ENCODE results near the gene TSSK2. TPM values are rescaled to one million over a fixed set of nuclear protein-coding genes. Genes with fewer than 3 reads are reported as not detected.

Gene TSSK2
- total and polyA plus RNA-seq, 2 of the 8 experiments (the other 6 are each of a cell fraction or from before 2014, with no cell fraction given) = not detected

DNA sequence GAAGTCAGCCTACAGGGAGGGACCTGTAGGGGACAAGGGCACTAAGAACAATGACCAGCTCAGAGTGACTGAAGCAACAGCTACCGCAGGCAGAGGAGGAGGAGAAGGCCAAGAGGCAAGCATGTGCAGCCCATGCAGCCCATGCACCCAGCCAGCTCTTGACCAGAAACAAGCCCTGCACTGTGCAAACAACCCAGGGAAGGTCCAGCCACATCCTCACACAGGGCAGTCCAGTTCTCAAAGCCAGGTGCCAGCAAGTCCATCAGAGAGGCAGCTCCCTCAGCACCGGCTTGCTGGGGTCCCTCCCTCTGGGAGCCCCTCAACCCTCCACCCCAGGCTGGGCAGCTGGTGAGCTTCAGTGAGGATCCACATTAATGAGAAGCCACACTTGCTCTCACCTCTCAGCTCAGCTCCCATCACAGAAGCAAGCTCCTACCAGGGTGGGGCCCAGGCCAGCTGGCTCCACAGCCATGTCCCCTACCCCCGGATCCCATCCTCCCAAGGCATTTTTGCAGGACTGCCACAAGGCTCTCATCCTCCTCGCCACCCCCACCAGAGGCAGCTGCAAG is 16.0 kb upstream of the TSSK2 start (continued):
- TF ChIP-seq, protein P1, sequence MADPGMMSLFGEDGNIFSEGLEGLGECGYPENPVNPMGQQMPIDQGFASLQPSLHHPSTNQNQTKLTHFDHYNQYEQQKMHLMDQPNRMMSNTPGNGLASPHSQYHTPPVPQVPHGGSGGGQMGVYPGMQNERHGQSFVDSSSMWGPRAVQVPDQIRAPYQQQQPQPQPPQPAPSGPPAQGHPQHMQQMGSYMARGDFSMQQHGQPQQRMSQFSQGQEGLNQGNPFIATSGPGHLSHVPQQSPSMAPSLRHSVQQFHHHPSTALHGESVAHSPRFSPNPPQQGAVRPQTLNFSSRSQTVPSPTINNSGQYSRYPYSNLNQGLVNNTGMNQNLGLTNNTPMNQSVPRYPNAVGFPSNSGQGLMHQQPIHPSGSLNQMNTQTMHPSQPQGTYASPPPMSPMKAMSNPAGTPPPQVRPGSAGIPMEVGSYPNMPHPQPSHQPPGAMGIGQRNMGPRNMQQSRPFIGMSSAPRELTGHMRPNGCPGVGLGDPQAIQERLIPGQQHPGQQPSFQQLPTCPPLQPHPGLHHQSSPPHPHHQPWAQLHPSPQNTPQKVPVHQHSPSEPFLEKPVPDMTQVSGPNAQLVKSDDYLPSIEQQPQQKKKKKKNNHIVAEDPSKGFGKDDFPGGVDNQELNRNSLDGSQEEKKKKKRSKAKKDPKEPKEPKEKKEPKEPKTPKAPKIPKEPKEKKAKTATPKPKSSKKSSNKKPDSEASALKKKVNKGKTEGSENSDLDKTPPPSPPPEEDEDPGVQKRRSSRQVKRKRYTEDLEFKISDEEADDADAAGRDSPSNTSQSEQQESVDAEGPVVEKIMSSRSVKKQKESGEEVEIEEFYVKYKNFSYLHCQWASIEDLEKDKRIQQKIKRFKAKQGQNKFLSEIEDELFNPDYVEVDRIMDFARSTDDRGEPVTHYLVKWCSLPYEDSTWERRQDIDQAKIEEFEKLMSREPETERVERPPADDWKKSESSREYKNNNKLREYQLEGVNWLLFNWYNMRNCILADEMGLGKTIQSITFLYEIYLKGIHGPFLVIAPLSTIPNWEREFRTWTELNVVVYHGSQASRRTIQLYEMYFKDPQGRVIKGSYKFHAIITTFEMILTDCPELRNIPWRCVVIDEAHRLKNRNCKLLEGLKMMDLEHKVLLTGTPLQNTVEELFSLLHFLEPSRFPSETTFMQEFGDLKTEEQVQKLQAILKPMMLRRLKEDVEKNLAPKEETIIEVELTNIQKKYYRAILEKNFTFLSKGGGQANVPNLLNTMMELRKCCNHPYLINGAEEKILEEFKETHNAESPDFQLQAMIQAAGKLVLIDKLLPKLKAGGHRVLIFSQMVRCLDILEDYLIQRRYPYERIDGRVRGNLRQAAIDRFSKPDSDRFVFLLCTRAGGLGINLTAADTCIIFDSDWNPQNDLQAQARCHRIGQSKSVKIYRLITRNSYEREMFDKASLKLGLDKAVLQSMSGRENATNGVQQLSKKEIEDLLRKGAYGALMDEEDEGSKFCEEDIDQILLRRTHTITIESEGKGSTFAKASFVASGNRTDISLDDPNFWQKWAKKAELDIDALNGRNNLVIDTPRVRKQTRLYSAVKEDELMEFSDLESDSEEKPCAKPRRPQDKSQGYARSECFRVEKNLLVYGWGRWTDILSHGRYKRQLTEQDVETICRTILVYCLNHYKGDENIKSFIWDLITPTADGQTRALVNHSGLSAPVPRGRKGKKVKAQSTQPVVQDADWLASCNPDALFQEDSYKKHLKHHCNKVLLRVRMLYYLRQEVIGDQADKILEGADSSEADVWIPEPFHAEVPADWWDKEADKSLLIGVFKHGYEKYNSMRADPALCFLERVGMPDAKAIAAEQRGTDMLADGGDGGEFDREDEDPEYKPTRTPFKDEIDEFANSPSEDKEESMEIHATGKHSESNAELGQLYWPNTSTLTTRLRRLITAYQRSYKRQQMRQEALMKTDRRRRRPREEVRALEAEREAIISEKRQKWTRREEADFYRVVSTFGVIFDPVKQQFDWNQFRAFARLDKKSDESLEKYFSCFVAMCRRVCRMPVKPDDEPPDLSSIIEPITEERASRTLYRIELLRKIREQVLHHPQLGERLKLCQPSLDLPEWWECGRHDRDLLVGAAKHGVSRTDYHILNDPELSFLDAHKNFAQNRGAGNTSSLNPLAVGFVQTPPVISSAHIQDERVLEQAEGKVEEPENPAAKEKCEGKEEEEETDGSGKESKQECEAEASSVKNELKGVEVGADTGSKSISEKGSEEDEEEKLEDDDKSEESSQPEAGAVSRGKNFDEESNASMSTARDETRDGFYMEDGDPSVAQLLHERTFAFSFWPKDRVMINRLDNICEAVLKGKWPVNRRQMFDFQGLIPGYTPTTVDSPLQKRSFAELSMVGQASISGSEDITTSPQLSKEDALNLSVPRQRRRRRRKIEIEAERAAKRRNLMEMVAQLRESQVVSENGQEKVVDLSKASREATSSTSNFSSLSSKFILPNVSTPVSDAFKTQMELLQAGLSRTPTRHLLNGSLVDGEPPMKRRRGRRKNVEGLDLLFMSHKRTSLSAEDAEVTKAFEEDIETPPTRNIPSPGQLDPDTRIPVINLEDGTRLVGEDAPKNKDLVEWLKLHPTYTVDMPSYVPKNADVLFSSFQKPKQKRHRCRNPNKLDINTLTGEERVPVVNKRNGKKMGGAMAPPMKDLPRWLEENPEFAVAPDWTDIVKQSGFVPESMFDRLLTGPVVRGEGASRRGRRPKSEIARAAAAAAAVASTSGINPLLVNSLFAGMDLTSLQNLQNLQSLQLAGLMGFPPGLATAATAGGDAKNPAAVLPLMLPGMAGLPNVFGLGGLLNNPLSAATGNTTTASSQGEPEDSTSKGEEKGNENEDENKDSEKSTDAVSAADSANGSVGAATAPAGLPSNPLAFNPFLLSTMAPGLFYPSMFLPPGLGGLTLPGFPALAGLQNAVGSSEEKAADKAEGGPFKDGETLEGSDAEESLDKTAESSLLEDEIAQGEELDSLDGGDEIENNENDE (IDR thresholded peaks at IDR 0.05; ENCODE audit: insufficient replicate concordance, low read length) = no peak
- TF ChIP-seq CHD2 (IDR thresholded peaks at IDR 0.05; ENCODE audit: low read length) (no peak), FOSL1 (IDR thresholded peaks at IDR 0.05; ENCODE audit: insufficient read depth, low read depth, low read length) (no peak), EP300 (IDR thresholded peaks at IDR 0.05; ENCODE audit: borderline replicate concordance in 1 of 2, low read depth in 2 of 2, low read length in 2 of 2) (no peak), CEBPB (IDR thresholded peaks at IDR 0.05; ENCODE audit: low read depth, low read length) (no peak), CBX5 (IDR thresholded peaks at IDR 0.05; ENCODE audit: low read depth, low read length) (no peak), MAFK (IDR thresholded peaks at IDR 0.05; ENCODE audit: low read depth, low read length) (no peak), KDM1A (IDR thresholded peaks at IDR 0.05; ENCODE audit: borderline replicate concordance, low read length) (no peak), ASH2L (IDR thresholded peaks at IDR 0.05; ENCODE audit: low read length) (no peak), RFX5 (IDR thresholded peaks at IDR 0.05; ENCODE audit: borderline replicate concordance, low read depth, low read length) (no peak), SP4 (IDR thresholded peaks at IDR 0.05; ENCODE audit: low read length) (no peak), YY1 (IDR thresholded peaks at IDR 0.05; ENCODE audit: low read depth, low read length) (no peak)

All from H1 (cell line).